K562 (cell line): ENCODE results near the gene TMEM208. TPM values are rescaled to one million over a fixed set of nuclear protein-coding genes. Genes with fewer than 3 reads are reported as not detected.

Experiments
- CBFA2T2 ChIP-seq: fragments of 450-650 bp; conservative IDR thresholded peaks from 2 replicates; pipeline ENCODE4 v1.6.1; 2017; ENCODE audit warnings: mild to moderate bottlenecking
- CBX3 ChIP-seq, 2 experiments: IDR thresholded peaks; 1 replicate in 1 of 2; 2 replicates in 1 of 2; pipeline ENCODE4 v1.6.1; 2012; ENCODE audit warnings: inconsistent platforms in 2 of 2, low read length in 2 of 2, borderline replicate concordance in 1 of 2, control low read depth in 1 of 2
- CHCHD3 ChIP-seq: fragments of 250-450 bp; sonication (Bioruptor Pico); IDR thresholded peaks from 2 replicates; pipeline ENCODE4 v2.1.2; 2022; ENCODE audit warnings: mild to moderate bottlenecking
- CTBP1 ChIP-seq: fragments of 450-650 bp; IDR thresholded peaks from 2 replicates; pipeline ENCODE4 v1.6.1; 2016; ENCODE audit warnings: borderline replicate concordance
- EWSR1 ChIP-seq: fragments of 450-650 bp; IDR thresholded peaks from 2 replicates; pipeline ENCODE4 v1.6.1; 2018; ENCODE audit warnings: borderline replicate concordance, mild to moderate bottlenecking, low read depth, moderate library complexity; ENCODE audit not compliant: partially characterized antibody
- KDM1A ChIP-seq, 2 experiments: fragments of 450-650 bp; IDR thresholded peaks; 2 replicates each; pipeline ENCODE4 v1.6.1; 2016; ENCODE audit warnings: mild to moderate bottlenecking in 2 of 2
- MTA1 ChIP-seq: fragments of 450-650 bp; IDR thresholded peaks from 2 replicates; pipeline ENCODE4 v1.6.1; 2017; ENCODE audit warnings: borderline replicate concordance
- PCBP1 ChIP-seq: fragments of 200-400 bp; formaldehyde crosslinking; IDR thresholded peaks from 2 replicates; pipeline ENCODE4 v1.6.1; 2018; ENCODE audit warnings: mild to moderate bottlenecking, low read depth, low read length; ENCODE audit not compliant: poor library complexity, severe bottlenecking
- POLR3A ChIP-seq: IDR thresholded peaks from 2 replicates; pipeline ENCODE4 v1.6.1; 2011; ENCODE audit warnings: borderline replicate concordance, mild to moderate bottlenecking, moderate library complexity; ENCODE audit not compliant: insufficient read length, insufficient read depth; ENCODE audit errors: extremely low read depth
- RBBP5 ChIP-seq: fragments of 200-600 bp; sonication (generic); IDR thresholded peaks from 2 replicates; pipeline ENCODE4 v1.6.1; 2012; ENCODE audit warnings: borderline replicate concordance, mild to moderate bottlenecking, low read length, control low read depth, inconsistent platforms; ENCODE audit not compliant: insufficient read depth, poor library complexity, severe bottlenecking
- TAF7 ChIP-seq: fragments of 450-650 bp; IDR thresholded peaks from 2 replicates; pipeline ENCODE4 v1.6.1; 2016; ENCODE audit warnings: missing genetic modification characterization, missing compliant biosample characterization
- XRCC5 ChIP-seq: fragments of 200-400 bp; formaldehyde crosslinking; IDR thresholded peaks from 2 replicates; pipeline ENCODE4 v1.6.1; 2017; ENCODE audit warnings: low read depth, mild to moderate bottlenecking, low read length
- ZBTB26 ChIP-seq: fragments of 450-650 bp; formaldehyde crosslinking; IDR thresholded peaks from 2 replicates; pipeline ENCODE4 v1.4.0; 2022; ENCODE audit warnings: missing genetic modification characterization
- ZNF696 ChIP-seq: fragments of 250-450 bp; sonication (Bioruptor Pico); conservative IDR thresholded peaks from 2 replicates; pipeline ENCODE4 v1.4.0; 2020; ENCODE audit warnings: mild to moderate bottlenecking, moderate library complexity
- polyA plus RNA-seq, 8 experiments: library from polyadenylated mRNA; depleted of rRNA in 4 of 8; stranded (reverse) in 5 of 8; unstranded in 3 of 8; fragments of >200 nt; fragmentation: Nextera tagmentation in 2 of 8; fragmentation: Illumina TruSeq in 1 of 8; extraction: Ambion mirVana in 2 of 8; extraction: Trizol in 1 of 8; gene quantifications; 2 replicates each; pipeline versions ENCODE4 v1.2.1 to v1.2.3, GENCODE V29; 2011 to 2014; ENCODE audit warnings: inconsistent platforms in 1 of 8, missing spikeins in 1 of 8
- total RNA-seq, 7 experiments: library from RNA; depleted of rRNA in 6 of 7; stranded (reverse); fragments of >200 nt in 6 of 7; fragmentation: Illumina TruSeq in 2 of 7; extraction: Trizol in 2 of 7; gene quantifications; 2 replicates each; pipeline versions ENCODE4 v1.2.1 to v1.2.3, GENCODE V29; 2011 to 2021; ENCODE audit warnings: low replicate concordance in 1 of 7
- TF ChIP-seq, protein P1 (sequence below): fragments of 250-450 bp; sonication (Bioruptor Pico); IDR thresholded peaks from 2 replicates; pipeline ENCODE4 v1.9.0; 2021; ENCODE audit warnings: mild to moderate bottlenecking, inconsistent platforms

TMEM208 gene
- total and polyA plus RNA-seq, 9 of the 15 experiments (the other 6 are each of a cell fraction or from before 2014, with no cell fraction given) = 31.8 to 239 (median 54.3) TPM

DNA sequence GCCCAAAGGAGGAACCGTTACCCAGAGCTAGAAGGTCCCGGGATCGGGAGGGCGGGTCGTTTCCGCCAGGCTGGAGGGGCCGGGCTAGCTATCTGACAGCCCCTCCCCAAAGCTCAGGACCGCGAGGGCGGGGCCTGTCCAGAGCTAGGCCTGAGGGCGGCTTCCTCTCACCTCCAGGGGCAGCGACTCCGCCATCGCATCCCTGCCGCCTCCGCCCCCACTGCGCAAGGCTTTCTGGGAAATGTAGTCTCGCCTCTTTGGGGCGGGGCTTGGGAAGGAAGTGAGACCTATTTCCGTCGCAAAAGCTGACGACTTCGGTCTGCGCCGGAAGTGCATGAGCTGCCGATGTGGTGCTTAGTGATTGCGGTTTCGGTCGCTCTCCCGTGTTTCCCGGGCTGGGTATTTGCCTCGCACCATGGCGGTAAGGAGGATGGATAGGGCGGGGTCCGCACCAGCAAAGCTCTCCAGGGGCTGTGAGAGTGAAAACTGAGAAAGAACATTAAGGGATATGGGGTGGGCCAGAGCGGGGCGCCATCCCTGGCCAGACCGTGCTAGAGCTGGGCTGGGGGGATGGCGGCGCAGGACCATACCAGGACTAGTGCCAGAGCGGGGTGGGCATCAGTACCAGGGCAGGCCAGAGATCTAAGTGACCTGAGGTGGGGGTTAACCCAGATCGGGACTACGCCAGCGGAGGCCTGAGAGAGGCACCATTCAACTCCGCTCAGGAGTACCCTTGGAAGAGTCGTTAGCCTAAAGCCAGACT is at the start of gene TMEM208 (continued):
- TF ChIP-seq RBBP5 (peak; percentile 84), KDM1A (IDR thresholded peaks at IDR 0.05) (no peak), POLR3A (no peak), CBFA2T2 (no peak), XRCC5 (no peak), ZNF696 (CRISPR knock-in tag) (no peak), CHCHD3 (no peak), TAF7 (no peak), PCBP1 (no peak), CBX3 (IDR thresholded peaks at IDR 0.05; ENCODE audit: borderline replicate concordance in 1 of 2, low read length in 2 of 2) (peak in 1 of 2 experiments; percentile 21; a peak in 1 of 3 replicates), ZBTB26 (CRISPR knock-in tag) (no peak), CTBP1 (peak; percentile 88), EWSR1 (no peak), MTA1 (peak; percentile 100)
- TF ChIP-seq, protein P1, sequence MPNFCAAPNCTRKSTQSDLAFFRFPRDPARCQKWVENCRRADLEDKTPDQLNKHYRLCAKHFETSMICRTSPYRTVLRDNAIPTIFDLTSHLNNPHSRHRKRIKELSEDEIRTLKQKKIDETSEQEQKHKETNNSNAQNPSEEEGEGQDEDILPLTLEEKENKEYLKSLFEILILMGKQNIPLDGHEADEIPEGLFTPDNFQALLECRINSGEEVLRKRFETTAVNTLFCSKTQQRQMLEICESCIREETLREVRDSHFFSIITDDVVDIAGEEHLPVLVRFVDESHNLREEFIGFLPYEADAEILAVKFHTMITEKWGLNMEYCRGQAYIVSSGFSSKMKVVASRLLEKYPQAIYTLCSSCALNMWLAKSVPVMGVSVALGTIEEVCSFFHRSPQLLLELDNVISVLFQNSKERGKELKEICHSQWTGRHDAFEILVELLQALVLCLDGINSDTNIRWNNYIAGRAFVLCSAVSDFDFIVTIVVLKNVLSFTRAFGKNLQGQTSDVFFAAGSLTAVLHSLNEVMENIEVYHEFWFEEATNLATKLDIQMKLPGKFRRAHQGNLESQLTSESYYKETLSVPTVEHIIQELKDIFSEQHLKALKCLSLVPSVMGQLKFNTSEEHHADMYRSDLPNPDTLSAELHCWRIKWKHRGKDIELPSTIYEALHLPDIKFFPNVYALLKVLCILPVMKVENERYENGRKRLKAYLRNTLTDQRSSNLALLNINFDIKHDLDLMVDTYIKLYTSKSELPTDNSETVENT (CRISPR knock-in tag) = peak; percentile 55; the same call in 1 of the 2 replicates
